Ishikawa (cell line): ENCODE data around the gene TAOK2.

Experiments used
- NFIC ChIP-seq: IDR thresholded peaks from 2 replicates; pipeline ENCODE4 v1.6.1; 2012
- RAD21 ChIP-seq: IDR thresholded peaks from 2 replicates; pipeline ENCODE4 v1.6.1; 2012; ENCODE audit warnings: low read depth
- TAF1 ChIP-seq: IDR thresholded peaks from 2 replicates; pipeline ENCODE4 v1.6.1; 2012; ENCODE audit warnings: low read depth, mild to moderate bottlenecking
- YY1 ChIP-seq: IDR thresholded peaks from 2 replicates; pipeline ENCODE4 v1.6.1; 2012; ENCODE audit warnings: low read depth
- TF ChIP-seq, protein P1 (sequence below): IDR thresholded peaks from 2 replicates; pipeline ENCODE4 v1.6.1; 2012; ENCODE audit warnings: low read depth, mild to moderate bottlenecking

- TF ChIP-seq NFIC (no peak), RAD21 (no peak), TAF1 (no peak), YY1 (no peak)
- TF ChIP-seq, protein P1, sequence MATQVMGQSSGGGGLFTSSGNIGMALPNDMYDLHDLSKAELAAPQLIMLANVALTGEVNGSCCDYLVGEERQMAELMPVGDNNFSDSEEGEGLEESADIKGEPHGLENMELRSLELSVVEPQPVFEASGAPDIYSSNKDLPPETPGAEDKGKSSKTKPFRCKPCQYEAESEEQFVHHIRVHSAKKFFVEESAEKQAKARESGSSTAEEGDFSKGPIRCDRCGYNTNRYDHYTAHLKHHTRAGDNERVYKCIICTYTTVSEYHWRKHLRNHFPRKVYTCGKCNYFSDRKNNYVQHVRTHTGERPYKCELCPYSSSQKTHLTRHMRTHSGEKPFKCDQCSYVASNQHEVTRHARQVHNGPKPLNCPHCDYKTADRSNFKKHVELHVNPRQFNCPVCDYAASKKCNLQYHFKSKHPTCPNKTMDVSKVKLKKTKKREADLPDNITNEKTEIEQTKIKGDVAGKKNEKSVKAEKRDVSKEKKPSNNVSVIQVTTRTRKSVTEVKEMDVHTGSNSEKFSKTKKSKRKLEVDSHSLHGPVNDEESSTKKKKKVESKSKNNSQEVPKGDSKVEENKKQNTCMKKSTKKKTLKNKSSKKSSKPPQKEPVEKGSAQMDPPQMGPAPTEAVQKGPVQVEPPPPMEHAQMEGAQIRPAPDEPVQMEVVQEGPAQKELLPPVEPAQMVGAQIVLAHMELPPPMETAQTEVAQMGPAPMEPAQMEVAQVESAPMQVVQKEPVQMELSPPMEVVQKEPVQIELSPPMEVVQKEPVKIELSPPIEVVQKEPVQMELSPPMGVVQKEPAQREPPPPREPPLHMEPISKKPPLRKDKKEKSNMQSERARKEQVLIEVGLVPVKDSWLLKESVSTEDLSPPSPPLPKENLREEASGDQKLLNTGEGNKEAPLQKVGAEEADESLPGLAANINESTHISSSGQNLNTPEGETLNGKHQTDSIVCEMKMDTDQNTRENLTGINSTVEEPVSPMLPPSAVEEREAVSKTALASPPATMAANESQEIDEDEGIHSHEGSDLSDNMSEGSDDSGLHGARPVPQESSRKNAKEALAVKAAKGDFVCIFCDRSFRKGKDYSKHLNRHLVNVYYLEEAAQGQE = no peak
Measured at GRCh38 chr16:29984137-29984763, 10.6 kb downstream of the TAOK2 start.
